Mucosa of gallbladder (tissue), 1 donor: ENCODE measurements around the gene KCNH5. TPM values are rescaled to one million over a fixed set of nuclear protein-coding genes. Genes with fewer than 3 reads are reported as not detected.
"Not testable (repeated sequence)": the region's sequence is repeated elsewhere in the genome, so short reads cannot be mapped to it uniquely, and the experiment has no call there.

Experiments used
- DNase-seq: peaks from one replicate; pipeline ENCODE4 v3.0.0-alpha.2; 2020; ENCODE audit warnings: low spot score
- total RNA-seq: library from RNA; stranded (reverse); gene quantifications from one replicate; pipeline ENCODE4 v1.2.1, GENCODE V29; 2021
- donor health status: DM: no; HTN: no; CAD: no.

Gene KCNH5
- total RNA-seq, 1 donor from 2014 or later = 0.03 TPM

DNA sequence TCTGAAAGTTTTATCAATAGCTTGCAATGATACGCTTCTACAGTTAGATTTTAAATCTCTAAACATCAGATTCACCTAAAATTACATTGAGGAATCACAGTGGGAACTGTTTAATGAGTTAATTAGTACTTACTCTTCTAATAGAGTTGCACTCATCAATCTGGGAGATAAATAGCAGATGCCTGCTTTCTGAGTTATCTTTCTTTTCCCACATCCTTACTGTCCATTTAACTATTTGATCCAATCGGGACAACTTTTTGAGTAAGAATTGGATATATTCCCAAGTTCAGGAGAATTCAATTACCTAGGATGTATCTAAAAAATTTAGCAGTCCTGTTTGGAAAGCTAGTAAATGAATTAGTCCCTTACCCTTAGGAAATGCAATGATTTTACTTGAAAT is 162.3 kb downstream of the KCNH5 start:
- no peak for DNase-seq

DNA sequence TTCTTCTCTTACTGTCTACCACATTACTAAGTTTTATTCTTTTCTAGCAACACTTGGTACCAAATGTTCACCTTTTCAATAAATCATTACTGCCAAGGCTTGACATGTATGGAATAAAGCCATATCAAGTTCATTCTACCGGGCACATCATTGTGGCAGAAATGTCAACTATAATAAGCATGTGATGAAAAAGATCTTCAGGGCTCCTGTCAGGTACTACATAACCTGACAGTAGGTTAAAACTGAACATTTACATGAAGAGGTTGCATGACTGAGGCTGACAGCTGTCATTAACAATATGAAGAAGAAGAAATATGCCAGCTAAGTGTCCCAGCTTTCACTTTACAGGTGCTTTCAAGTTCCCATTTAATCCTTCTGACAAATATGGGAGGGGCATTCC is 178.9 kb downstream of the KCNH5 start:
- DNase-seq = no peak

DNA sequence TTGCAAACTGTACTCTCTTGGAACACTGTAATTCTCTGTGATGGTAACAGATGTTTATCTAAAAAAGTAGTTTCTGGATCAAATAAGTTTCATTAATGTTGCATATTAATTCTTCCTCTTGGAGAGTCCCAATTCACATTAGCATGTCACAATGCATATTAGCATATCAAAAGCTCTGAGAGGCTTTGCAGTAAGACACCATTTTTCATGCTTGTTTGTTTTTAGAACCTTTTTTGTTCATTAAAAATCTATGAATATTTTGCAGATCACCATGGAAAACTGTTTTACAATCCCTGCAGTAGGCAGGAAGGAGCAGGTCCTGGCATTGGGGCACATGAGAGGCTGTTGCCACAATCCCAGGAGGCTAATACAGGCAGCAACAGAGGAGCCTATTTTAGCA is 180.7 kb downstream of the KCNH5 start:
- DNase-seq = no peak

DNA sequence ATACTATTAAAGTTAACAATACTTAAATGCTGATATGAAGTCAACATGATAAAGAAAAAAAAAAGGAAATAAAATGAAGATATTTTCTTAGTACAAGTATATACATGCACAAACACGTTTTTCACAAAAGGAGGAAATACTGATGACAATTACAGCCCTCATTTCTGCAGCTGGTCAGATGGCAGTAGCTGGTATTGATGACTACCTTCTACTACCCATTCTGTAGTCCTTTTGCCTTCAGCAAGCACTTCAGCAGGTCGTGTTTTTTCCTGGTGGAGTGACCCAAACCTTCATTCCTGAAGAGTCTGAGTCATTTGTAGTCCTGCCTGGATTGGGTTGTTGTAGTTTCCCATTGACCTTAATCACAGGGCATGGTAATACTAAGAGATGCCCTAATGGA is 187.2 kb downstream of the KCNH5 start:
- DNase-seq = not testable (repeated sequence)

DNA sequence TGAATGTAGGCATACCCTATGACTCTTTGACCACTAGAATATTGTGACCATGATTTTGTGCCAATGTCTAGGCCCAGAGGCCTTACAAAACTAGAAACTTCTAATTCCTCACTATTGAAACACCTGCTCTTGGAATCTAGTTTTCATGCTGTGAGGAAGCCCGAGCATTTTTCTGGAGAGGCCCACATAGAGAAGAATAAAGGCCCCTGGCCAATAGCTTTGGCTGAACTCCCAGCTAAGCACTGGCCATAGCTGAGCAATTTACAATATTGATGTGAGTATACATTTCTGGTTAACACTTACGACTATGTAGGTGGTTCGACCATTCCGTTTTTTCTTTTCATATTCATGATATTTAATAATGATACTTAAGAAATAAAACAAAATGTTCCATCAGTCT is 190.3 kb downstream of the KCNH5 start:
- DNase-seq = no peak

DNA sequence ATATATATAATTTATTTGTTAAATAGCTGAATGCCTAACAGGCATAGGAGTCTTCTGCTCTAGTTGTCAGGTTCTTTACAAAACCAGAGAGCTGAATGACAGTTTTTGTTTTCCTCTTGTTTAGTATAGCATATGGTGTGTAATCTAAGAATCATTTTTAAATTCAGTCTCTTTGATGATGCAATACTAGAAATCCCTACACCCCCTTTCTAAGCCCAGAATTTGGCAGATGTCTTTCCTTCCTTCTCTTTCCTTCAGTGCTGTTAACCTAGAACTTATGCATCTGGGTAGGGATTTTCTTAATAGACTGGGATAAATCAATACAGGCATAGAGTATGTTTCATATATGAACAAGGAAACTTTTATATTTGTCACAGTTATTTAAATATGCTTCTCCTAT is 198.1 kb downstream of the KCNH5 start:
- no peak for DNase-seq

DNA sequence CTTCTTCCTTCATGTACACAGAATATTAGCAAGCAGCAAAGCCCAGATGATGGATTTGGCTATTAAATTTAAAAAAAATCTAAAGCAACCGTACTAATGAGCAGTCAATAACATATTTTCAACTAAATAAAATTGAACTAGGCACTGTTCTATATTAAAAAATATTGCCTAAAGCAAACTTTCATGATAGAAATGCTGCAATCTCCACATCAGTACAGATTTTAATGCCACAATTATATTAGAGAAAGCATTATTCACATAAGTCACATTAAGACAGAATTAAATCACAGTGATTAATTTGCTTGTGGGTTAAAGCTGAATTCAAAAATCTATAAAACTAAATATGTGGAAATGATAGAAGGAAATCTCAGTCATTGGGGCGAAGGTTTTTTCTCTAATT is 200.7 kb downstream of the KCNH5 start:
- DNase-seq = no peak

DNA sequence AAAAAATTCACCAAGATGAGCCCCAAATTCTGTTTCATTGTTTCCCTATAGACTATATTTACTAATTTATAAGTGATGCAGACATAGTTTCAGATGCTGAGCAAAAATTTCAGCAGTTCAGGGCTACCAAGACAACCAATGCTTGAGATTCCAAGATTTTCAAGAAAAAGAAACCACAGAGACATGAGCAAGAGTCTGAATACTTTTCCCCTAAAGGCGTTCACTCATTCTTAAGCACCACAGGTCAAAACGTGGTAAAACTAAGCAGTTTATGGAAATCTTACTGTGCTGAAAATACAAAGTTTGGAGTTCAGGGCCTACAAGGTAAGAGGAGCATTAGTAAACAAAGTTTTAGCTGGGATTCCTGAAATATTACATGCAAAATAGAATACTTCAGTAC is 221.2 kb downstream of the KCNH5 start:
- no peak for DNase-seq

DNA sequence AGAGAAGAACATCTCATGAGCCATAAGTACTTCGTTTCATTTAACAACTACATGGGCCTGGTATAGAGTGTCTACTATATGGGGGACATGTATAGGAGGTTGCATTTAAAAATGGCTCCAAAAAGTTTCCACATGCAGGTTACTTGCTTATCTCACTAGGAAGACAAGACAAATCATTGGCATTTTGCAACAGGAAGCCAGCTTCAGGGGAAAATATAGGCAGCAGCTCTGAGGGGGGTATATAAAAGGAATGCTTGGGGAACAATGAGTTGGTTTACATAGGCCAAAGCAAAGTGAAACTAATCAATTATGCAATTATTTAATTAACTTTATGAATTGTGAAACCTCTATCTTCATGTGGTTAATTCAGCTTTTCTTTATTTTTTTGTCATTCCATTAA is 225.3 kb downstream of the KCNH5 start:
- DNase-seq = no peak

DNA sequence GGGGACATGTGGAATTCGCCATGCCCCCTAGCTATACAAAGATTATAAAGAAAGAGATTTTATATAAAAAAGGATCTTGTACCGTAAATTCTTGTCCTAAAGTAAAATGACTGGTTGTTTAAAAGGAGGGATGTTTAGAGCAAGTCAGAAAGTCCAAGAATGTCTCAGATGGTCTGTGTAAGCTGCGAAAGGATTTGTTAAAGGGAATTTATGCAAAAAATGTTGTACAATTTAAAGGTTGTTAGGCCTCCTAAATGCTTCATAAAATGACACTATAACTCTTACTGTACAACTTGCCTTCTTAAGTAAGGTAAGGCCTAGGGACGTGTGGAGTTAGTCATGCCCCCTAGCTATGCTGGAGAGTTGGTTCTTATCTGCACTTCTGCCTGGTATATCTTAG is 237.6 kb downstream of the KCNH5 start:
- DNase-seq = no peak

DNA sequence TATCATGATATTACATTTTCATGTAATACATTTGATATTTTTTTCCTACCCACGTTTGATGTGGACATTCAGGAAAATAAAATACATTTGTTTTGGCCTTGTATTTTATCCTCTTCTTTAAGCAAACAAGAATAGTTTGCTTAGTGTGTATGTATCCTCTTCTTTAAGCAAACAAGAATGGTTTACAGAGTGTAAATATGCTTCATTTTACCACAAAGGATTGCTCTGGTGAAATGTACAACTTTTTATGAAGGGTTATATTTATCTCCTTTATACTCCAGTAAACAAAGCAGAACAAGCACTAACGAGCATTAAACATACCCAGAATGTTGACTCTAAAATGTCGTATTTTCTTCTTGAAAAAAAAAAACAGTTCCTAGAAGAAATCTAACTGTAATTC is 244.7 kb downstream of the KCNH5 start:
- DNase-seq = no peak

DNA sequence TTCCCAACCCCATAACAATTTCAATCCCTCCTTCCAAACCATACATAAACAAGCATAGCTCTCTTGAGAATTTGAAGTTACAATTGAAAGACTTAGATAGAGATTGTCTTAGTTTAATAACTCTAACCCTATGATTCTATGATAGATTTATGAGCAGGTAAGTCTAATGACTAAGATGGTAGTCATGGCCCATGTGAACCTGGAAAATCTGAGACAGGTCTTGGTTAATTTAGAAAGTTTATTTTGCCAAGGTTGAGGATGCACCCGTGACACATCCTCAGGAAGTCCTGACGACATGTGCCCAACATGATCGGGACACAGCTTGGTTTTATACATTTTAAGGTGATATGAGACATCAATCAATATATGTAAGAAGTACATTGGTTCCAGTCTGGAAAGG is 248.8 kb downstream of the KCNH5 start:
- no peak for DNase-seq

DNA sequence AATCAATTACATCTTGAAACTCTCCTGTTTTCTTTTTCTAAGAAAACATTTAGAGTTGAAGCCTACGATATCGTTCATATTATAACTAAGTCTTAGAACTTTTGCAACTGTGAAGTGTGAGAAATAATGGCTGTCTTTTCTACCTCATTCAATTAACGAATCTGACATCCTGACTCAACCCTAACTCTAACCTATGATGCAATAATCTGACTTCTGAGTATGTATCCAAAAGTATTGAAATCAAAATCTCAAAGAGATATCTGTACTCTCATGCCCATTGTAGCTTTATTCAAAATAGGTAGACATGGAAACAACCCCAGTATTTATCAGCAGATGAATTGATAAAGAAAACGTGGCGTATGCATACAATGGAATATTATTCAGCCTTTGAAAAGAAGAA is 252.7 kb downstream of the KCNH5 start:
- DNase-seq = no peak

DNA sequence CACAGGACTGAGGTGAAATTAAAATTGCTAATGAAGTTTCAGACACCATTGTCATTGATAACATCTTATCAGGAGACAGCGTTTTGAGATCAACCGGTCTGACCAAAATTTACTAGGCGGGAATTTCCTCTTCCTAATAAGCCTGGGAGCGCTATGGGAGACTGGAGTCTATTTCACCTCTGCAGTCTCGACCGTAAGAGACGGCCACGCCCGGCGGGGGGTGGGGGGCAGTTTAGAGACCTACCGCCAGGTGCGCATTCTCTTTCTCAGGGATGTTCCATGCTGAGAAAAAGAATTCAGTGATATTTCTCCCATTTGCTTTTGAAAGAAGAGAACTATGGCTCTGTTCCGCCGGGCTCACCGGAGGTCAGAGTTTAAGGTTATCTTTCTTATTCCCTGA is 263.9 kb downstream of the KCNH5 start:
- not testable (repeated sequence) for DNase-seq

DNA sequence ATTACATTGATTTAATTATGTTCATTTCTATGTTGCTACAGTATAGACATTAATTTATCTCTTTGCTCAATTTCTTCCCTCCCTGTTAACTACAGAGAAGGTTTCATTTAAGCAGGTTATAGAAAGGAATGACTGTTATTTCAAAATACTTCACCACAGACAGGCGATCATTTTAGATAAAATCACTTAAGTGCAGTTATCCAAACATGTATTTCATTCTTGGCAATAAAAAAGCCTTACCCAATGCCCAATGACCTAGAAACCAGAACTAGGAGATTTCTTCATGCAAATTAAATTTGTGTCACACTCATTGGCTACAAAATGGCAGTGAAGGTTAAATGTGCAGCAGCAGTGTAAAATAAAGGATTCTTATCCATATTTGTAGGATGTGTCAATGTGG is 266.4 kb downstream of the KCNH5 start:
- no peak for DNase-seq

DNA sequence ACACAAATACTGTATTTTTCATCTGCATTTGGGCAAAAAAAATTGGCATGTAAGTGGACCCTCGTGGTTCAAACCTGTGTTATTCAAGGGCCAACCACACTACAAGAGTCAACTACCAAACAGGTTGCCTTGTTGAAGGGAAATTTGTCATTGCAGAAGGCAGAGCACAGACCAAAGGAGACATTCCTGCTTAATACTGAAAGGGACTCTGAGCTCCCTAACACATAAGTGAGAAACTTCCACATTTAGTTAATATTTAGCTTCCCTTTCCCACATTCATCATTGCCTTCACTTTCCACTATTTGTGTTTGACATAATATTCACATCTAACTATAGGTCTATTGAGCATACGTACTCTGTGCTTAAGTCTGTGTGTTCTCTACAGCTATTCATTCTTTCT is 266.9 kb downstream of the KCNH5 start:
- no peak for DNase-seq

DNA sequence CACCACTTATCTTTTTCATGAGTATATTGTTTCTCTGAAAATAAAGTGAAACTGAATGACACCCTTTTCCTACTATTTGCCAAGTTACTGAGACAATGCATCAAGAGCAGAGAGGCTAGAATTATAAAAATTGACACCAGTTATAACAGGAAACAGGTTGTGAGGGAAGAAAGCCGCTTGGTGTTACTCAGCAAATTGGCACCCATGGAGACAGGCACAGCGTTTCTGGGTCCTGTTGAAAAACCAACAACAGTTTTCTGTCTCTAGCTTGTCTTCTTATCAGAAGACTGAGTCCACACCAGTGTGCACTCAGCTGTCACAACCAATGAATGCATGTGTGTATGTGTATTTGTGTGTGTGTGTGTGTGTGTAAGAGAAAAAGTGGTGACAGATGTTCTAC is 267.7 kb downstream of the KCNH5 start:
- DNase-seq = no peak

DNA sequence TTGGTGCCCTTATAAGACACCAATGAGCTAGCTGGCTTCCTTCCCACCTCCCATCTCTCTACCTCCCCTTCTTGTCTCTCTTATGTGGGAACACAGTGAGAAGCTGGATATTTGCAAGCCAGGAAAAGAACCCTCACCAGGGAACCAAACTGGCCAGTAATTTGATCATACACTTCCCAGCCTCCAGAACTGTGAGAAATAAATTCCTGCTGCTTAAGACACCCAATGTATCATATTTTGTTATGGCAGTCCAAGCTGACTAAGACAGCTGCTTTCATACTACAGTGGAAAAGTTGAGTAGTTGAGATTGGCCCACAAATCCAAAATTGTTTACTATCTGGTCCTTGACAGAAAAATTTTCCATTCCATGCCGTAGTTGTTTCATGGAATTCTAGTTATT is 269.0 kb downstream of the KCNH5 start:
- DNase-seq = no peak

DNA sequence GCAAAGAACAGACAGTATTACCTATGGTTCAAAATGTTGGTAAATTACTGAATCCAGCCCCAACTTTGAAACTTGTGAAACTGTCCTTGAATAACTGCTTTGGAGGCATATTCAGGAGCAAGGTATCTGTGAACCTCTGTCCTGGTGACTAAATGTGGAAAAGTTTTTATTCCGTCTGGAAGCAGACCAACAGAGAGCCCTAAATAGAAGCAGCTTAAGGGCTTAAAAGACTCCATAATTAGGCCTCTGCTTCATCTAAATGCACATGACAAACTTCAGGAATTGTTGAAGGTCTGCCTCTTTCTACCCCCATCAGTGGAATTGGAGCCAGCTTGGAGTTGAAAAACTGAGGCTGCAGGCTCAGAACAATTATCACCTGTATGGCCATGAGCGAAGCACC is 276.5 kb downstream of the KCNH5 start:
- DNase-seq = no peak

DNA sequence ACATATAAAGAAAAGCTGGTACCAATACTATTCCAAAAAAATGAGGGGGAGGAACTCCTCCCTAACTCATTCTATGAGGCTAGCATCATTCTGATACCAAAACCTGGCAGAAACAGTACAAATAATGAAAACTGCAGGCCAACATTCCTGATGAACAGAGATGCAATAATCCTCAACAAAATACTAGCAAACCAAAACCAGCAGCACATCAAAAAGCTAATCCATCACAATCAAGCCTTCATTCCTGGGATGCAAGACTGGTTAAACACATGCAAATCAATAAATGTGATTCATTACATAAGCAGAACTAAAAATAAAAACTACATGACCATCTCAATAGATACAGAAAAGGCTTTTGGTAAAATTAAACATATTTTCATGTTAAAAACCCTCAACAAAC is 281.3 kb downstream of the KCNH5 start:
- no peak for DNase-seq

DNA sequence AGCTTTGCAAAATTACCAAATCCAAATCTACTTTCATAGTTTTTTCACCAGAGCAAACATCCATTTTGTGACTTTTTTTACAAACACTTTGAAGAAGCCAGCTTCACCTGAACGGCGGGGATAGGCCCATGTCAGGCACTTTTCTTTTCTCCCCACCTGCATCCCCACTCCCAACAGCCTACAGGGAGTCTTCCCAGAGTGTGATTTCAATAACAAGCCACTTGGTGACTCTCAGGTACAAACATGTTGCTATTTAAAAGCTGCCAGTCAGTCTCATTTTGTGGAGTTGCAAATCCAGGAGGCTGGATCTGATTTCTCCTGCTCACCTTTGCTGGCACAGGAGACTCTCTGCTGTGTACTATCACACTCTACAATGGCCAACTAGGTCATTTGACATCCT is 285.5 kb downstream of the KCNH5 start:
- no peak for DNase-seq

DNA sequence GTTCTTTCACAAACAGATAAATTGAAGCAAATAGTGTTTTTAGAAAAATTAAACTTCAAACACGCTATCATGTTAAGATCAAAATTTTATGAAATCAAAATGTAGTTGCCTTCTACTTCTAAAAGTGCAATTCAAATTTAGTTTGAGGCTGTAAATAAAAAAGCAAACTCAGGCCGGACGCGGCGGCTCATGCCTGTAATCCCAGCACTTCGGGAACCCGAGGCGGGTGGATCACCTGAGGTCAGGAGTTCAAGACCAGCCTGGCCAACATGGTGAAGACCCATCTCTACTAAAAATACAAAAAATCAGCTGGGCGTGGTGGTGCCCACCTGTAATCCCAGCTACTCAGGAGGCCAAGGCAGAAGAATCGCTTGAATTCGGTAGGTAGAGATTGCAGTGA is 298.4 kb downstream of the KCNH5 start:
- DNase-seq = not testable (repeated sequence)

DNA sequence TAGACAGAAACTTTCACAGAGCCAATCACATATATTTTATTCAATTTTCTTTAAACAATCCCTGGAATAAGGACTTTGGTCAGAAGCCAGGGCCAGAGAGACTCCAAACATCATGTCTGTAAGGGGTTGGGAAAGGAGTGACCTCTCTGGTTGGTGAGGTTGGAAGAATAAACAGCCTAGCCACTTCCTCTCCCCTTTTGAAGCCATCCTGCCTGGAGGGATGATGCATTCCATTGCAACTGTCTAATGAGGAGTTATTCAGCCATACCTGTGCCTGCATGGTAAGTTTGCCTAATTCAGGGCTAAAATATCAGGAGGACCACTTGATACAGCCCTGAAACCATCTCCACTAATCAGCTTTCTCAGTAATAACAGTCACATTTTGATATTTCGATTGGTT is 299.8 kb downstream of the KCNH5 start:
- DNase-seq = no peak

DNA sequence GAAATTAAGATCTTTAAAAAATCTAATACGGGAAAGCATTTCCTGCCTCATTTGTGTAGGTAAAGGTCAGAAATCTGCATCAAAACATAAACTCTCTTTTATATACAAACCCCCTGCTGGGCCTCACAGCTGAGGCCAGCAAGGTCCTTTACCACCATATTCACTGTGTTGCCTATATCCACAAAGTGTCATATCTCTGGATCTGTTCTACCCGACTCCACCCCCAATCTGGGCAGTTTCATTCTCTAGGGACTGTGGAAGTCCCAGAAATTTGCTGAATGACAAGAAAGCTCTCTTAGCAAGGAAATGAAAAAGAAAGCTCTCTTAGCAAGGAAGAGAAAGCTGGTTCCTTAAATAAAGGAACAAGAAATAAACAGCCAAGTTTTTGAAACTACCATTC is 301.7 kb downstream of the KCNH5 start:
- no peak for DNase-seq

DNA sequence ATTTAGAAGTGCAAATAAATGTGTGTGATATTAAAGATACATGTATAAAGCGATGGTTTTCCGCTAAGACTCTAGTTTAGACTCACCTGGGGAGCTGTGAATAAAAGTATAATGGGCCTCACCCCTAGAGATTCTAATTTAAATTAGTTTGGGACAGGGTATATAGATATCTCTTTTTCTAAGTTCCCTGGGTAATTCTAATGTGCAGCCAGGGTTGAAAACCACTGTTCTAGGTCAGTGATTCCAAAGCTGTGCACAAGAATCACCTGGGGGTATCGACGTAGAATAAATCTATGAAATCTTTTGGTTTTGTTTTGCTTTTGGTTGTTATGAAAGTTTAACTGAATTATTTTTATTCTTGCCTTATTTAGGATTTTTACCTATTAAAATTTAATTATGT is 302.1 kb downstream of the KCNH5 start:
- no peak for DNase-seq
